GM13976 (cell line): ENCODE results near the gene PTPRG.

Source experiments
- DNase-seq: peaks from one replicate; pipeline ENCODE4 v3.0.0; 2012; ENCODE audit warnings: low spot score
- CTCF ChIP-seq: IDR thresholded peaks from 2 replicates; pipeline ENCODE4 v1.5.1; 2012; ENCODE audit warnings: borderline replicate concordance, mild to moderate bottlenecking; ENCODE audit not compliant: insufficient read depth; ENCODE audit errors: extremely low read depth, missing control alignments, control extremely low read depth
- in situ Hi-C: fragments of 300-500 bp; cut with MboI; formaldehyde crosslinking; loops from one replicate; pipeline ENCODE4 v1.12.0; 2022; ENCODE audit warnings: low sequenced_read_pairs, mixed read lengths, inconsistent platforms; ENCODE audit not compliant: unreplicated experiment

PTPRG gene

GRCh38 chr3:62237286-62237948 is 676.0 kb downstream of the PTPRG start:
- no peak for DNase-seq
- TF ChIP-seq CTCF = no peak
- in situ Hi-C loops = no loop called here

GRCh38 chr3:62238003-62238402 is 676.6 kb downstream of the PTPRG start:
- in situ Hi-C loops = no loop called here
- DNase-seq = no peak

GRCh38 chr3:62238431-62238830 is 677.1 kb downstream of the PTPRG start:
- DNase-seq = no peak
- in situ Hi-C loops = no loop called here
- TF ChIP-seq CTCF = no peak

More at GRCh38 chr3:62238003-62238402, 676.6 kb downstream of the PTPRG start:
- TF ChIP-seq CTCF = no peak

- in situ Hi-C loops = no loop called here
- no peak for DNase-seq
- TF ChIP-seq CTCF = no peak
Observed at GRCh38 chr3:62241279-62241678, 679.9 kb downstream of the PTPRG start.

GRCh38 chr3:62242831-62243509 is 681.6 kb downstream of the PTPRG start:
- TF ChIP-seq CTCF = no peak
- in situ Hi-C loops = no loop called here
- DNase-seq = no peak

GRCh38 chr3:62246094-62246493 is 684.7 kb downstream of the PTPRG start:
- no peak for TF ChIP-seq CTCF
- in situ Hi-C loops = no loop called here
- no peak for DNase-seq
